GM19025 (cell line): ENCODE measurements around the gene C2orf49.

Source experiments
- ATAC-seq: cut with Tn5 transposase; IDR thresholded peaks from one replicate; pipeline ENCODE4 v1.9.1; 2021; ENCODE audit warnings: mild to moderate bottlenecking, low read depth, moderate library complexity; ENCODE audit not compliant: unreplicated experiment

The C2orf49 gene

GRCh38 chr2:105380432-105381100, 43.2 kb downstream of the C2orf49 start:
- no peak for ATAC-seq

- ATAC-seq: no peak
Measured at GRCh38 chr2:105381101-105381668, 43.8 kb downstream of the C2orf49 start.

DNA sequence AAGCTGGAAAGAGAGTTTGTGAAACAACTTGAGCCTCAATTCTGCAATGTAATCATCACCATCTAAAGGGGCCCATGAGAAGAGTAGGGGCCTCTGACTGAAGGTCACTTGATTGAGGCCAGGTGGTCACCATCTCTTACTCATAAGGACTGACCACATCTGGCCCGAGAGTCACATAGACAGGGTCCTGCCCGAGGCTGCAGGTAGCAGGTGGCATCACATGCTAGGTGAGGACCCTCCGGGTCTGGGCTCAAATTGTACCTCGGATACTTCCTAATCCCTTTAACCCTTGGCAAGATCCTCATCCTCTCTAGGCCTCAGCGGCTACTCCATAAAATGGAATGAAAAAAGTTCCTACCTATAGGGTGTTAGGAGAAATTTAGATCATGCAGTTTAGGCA, 44.8 kb downstream of the C2orf49 start:
- no peak for ATAC-seq

- ATAC-seq: no peak
Measured at GRCh38 chr2:105383432-105384166, 46.3 kb downstream of the C2orf49 start.

GRCh38 chr2:105384216-105384615, 46.9 kb downstream of the C2orf49 start:
- ATAC-seq: no peak

DNA sequence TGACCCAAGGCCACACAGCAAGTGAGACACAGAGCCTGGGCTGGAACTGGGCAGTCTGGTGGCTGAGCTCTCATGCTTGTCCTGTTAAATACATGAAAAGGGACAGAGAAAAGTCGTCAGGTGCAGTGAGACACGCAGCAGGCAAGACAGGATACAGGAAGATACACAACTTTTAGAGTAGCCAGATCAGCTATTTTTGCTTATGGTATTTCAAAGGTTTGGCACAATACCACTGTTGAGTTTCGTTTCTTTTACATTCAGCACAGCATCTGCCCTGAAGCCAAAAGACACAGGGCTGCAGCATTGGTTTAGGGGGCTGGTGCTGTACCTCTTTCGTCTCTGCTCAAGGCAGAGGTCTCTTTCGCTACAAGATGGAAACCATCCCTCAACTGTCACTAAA, 47.5 kb downstream of the C2orf49 start:
- no peak for ATAC-seq

- no peak for ATAC-seq
Measured at GRCh38 chr2:105385731-105386540, 48.6 kb downstream of the C2orf49 start.

DNA sequence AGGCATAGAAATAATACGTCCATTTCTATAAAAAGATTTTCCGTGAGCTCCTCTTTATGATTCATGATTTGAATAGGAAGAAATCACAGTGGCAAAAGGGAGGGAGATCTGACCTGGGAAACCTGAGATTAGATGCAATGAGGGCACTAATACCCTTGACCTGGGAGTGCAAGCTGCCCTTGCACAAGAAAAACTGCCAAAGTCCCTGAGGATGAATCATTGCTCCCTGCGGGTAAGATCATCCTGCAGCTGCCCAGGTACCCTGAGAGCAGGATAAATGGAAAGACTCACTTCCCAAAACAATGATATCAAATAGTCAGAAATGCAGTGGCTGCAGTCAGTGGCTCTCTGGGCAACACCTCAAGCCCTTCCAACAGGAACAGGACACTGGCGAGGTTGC, 49.9 kb downstream of the C2orf49 start:
- no peak for ATAC-seq

GRCh38 chr2:105388971-105389381, 51.6 kb downstream of the C2orf49 start:
- no peak for ATAC-seq

DNA sequence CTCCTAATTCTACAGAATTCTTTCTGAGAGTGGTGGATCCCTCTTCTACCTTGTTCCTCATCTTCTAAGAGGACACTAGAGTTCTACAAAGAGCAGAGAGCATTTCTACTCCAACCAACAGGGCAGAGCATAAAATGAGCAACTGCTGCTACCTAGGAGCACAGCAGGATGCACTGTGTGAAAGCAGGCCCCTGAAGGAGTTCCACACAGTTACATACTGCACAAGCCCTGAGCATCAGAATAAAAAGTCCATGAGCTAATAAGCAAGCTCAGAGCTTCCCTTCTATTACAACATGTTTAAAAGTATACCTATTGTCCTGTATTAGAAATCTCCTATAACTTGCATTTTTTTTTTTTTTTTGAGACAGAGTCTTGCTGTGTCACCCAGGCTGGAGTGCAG, 53.1 kb downstream of the C2orf49 start:
- ATAC-seq: no peak

- ATAC-seq: no peak
Measured at GRCh38 chr2:105391058-105391627, 53.8 kb downstream of the C2orf49 start.

GRCh38 chr2:105391763-105392662, 54.7 kb downstream of the C2orf49 start:
- ATAC-seq: no peak

GRCh38 chr2:105393373-105394055, 56.2 kb downstream of the C2orf49 start:
- no peak for ATAC-seq

- ATAC-seq: no peak
Measured at GRCh38 chr2:105394951-105395611, 57.7 kb downstream of the C2orf49 start.

GRCh38 chr2:105395691-105396090, 58.4 kb downstream of the C2orf49 start:
- ATAC-seq: no peak

DNA sequence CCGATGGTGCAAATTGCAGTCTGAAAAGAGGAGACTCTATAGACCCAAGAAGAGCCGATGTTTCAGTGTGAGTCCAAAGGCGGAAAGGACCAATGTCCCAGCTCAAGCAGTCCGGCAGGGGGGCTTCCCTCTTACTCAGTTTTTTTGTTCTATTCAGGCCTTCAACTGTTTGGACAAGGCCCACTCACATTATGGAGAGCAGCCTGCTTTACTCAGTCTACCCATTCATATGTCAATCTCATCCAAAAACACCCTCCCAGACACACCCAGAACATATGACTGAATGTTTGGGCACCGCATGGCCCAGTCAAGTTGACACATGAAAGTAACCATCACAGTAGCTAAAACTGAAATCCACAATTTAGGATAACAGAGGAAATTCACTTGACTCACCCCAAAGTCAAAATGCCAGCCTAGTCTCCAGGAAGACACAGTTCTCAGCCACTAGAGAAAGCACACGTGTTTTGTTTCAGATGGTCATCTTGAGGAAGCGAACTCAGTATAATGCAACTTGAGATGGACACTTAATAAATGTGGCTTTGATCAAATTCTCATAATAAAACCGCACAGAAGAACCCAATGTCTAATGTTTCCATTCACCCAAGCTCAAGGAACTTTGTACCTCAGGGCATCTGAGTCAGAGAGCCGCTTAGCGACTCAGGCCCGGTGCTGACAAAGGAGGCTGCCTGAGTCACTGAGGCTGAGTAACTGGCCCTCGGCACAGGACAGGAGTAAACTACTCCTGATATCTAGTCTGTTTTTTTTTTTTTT, 59.1 kb downstream of the C2orf49 start:
- no peak for ATAC-seq

- ATAC-seq: no peak
Measured at GRCh38 chr2:105397025-105397722, 59.8 kb downstream of the C2orf49 start.
